ACC112 (cell line): ENCODE measurements around the gene SLC37A2.
"Not testable (repeated sequence)": the region's sequence is repeated elsewhere in the genome, so short reads cannot be mapped to it uniquely, and the experiment has no call there.

ENCODE experiments used
- H2AFZ ChIP-seq: fragments of 200-600 bp; sonication (generic); one replicate; pipeline ENCODE4 v1.6.0; 2017; ENCODE audit warnings: antibody characterized with exemption, low read length; ENCODE audit not compliant: unreplicated experiment
- H3K27ac ChIP-seq: fragments of 200-600 bp; sonication (generic); 2 replicates; pipeline ENCODE4 v1.5.1; 2014; ENCODE audit warnings: low read depth, mild to moderate bottlenecking, antibody characterized with exemption, low read length, moderate library complexity
- H3K27me3 ChIP-seq: fragments of 200-600 bp; sonication (generic); 2 replicates; pipeline ENCODE4 v1.6.1; 2014; ENCODE audit warnings: mild to moderate bottlenecking, antibody characterized with exemption, low read length, moderate library complexity, mixed read lengths; ENCODE audit not compliant: insufficient read depth
- H3K36me3 ChIP-seq: fragments of 200-600 bp; sonication (generic); 2 replicates; pipeline ENCODE4 v1.6.1; 2016; ENCODE audit warnings: mild to moderate bottlenecking, antibody characterized with exemption, low read length, moderate library complexity, mixed read lengths; ENCODE audit not compliant: insufficient read depth
- H3K4me1 ChIP-seq: fragments of 200-600 bp; sonication (generic); one replicate; pipeline ENCODE4 v1.6.1; 2016; ENCODE audit warnings: low read length, mixed read lengths; ENCODE audit not compliant: insufficient read depth, unreplicated experiment, control insufficient read depth
- H3K4me3 ChIP-seq: fragments of 200-600 bp; sonication (generic); 2 replicates; pipeline ENCODE4 v1.5.1; 2014; ENCODE audit warnings: mild to moderate bottlenecking, low read depth, low read length
- H3K79me2 ChIP-seq: fragments of 200-600 bp; sonication (generic); one replicate; pipeline ENCODE4 v1.6.0; 2016; ENCODE audit warnings: low read length; ENCODE audit not compliant: control insufficient read depth, unreplicated experiment, insufficient read depth

SLC37A2 gene

DNA sequence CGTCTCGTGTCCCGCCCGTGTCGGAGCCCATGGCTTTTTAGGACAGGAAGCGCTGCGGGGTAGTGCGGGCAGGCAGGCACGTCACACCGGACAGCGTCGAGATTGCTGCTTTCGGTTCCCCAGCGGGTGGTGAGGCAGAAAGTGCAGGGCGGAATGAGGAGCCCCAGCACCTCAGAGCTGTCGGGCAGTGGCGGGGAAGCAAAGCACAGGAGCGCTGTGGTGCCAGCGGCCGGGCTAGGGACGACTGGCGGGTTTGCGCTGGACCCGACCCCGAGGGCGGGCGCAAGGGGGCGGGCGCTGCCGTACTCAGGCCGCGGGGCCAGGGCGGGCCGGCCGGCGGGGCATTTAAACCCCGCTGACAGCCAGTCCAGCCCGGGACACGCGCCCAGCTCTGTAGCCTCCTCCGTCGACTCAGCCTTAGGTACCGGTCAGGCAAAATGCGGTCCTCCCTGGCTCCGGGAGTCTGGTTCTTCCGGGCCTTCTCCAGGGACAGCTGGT lies at the start of gene SLC37A2:
Gene SLC37A2 (plus strand): TSS at position 375 of the 498 bp plus-strand sequence. CDS start 63 bp downstream, at position 438.
- H3K79me2 ChIP-seq, result peaks cover 3% of the 10 kb centered on the region
- H3K27me3 ChIP-seq, result no peaks in the 10 kb centered on the region
- peak within 1 kb of the TSS; percentile 95 for H3K4me3 ChIP-seq
- H3K27ac ChIP-seq, result no peak within 1 kb of the TSS
- no peaks in the 10 kb centered on the region for H3K36me3 ChIP-seq
- peaks cover 3% of the 10 kb centered on the region for H3K4me1 ChIP-seq
- H2AFZ ChIP-seq, result peak within 1 kb of the TSS; percentile 81

DNA sequence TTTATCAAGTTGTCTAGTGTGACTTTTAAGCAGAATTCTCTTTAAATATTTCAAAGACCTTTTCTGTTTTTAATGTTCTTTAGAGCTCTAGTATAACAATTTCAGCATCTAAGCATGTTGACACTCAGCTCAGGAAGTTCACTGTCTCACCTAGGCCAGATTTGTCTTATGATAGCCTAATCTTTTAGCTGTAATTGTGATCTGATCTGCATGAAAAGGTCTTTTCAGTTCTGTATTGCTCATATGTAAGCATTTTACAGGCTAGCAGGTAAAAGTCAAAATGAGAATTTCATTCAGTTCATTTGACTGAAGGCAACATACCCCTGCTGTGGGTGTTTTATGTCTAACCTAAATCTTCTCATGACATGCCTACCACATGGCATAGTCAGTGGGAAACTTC lies 46.7 kb upstream of the SLC37A2 start:
- Histone ChIP-seq H3K27ac (no peak overlapping the region), H3K36me3 (peaks cover 5% of the 10 kb centered on the region; the same call in 1 of the 2 replicates), H2AFZ (no peak overlapping the region), H3K79me2 (no peaks in the 10 kb centered on the region), H3K4me1 (no peaks in the 10 kb centered on the region), H3K27me3 (no peaks in the 10 kb centered on the region), H3K4me3 (no peak overlapping the region)

DNA sequence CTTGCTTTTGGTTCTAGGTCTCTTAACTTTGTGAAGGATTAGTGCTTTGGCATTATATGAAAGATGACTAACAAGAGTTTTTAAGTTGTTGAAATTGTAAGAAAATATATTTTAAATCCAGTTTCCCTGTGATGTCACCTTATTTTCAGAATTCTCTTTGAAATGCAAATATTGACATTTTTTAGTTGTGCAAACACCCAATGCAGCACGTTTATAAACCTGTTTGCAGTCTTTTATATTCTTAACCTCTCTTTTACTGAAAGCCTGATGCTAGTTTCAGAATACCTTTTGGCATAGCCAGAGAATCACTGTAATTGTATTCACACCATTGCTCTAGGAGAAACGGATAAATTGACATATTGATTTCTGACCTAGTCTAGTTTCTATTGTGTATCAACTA lies 42.8 kb upstream of the SLC37A2 start:
- Histone ChIP-seq H3K4me1 (no peaks in the 10 kb centered on the region), H3K36me3 (no peaks in the 10 kb centered on the region), H3K27me3 (no peaks in the 10 kb centered on the region), H2AFZ (no peak overlapping the region), H3K4me3 (no peak overlapping the region), H3K27ac (no peak overlapping the region), H3K79me2 (no peaks in the 10 kb centered on the region)

DNA sequence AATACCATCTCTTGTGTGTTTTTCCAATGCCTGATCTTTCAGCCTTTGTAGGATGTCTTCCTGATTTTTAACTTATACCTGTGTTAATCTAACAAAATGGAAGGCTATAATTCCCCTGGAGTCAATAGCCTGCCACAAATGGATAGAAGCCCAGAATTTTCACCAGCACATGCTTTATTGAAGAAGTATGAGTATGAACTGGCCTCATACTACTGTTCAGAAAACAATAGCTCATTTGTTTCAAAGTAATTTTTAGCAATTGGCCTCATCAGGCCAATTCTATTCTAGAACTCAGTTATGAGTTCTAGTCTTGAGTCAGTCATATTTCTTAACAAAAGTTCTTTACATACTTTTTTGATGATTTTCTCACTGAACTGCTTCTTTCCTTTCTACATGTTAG lies 40.6 kb upstream of the SLC37A2 start:
- no peak overlapping the region for H3K27ac ChIP-seq
- H3K27me3 ChIP-seq, result no peaks in the 10 kb centered on the region
- no peak overlapping the region for H2AFZ ChIP-seq
- no peak overlapping the region for H3K4me3 ChIP-seq
- H3K79me2 ChIP-seq, result no peaks in the 10 kb centered on the region
- no peaks in the 10 kb centered on the region for H3K36me3 ChIP-seq
- H3K4me1 ChIP-seq, result no peaks in the 10 kb centered on the region

DNA sequence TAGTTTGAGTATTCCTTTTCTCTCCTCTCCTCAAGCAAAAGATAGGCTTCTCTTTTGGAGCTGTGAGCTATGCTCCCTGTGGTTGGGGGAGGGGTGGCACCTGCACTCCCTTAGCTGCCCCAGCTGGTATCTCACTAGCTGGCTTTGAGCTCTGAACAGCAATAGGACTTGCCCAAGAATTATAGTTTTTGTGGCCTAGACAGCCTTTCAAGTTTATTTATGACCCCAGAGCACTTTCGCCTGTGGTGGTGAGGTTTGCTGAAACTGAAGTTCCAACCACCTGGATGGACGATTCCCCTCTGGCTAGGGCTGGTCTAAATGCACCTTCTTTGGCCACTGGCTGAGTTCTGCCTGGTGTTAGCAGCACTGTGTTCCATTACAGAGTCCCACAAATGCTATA lies 37.1 kb upstream of the SLC37A2 start:
- H3K27ac ChIP-seq, result no peak overlapping the region
- H3K4me1 ChIP-seq, result no peaks in the 10 kb centered on the region
- no peaks in the 10 kb centered on the region for H3K79me2 ChIP-seq
- H3K4me3 ChIP-seq, result no peak overlapping the region
- H3K36me3 ChIP-seq, result no peaks in the 10 kb centered on the region
- no peak overlapping the region for H2AFZ ChIP-seq
- no peaks in the 10 kb centered on the region for H3K27me3 ChIP-seq

DNA sequence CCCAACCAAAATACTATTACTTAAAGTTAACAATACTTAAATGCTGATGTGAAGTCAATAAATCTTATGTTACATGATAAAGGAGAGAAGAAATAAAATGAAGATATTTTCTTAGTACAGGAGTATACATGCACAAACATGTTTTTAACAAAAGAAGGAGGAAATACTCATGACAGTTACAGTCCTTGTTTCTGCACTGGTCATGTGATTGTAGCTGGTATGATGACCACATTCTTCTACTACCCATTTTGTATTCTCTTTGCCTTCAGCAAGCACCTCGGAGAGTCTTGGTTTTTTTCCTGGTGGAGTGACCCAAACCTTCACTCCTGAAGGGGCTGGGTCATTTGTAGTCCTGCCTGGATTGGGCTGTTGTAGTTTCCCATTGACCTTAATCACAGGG lies 33.7 kb upstream of the SLC37A2 start:
- H3K4me1 ChIP-seq, H2AFZ ChIP-seq, H3K27ac ChIP-seq, H3K79me2 ChIP-seq, H3K36me3 ChIP-seq, H3K4me3 ChIP-seq, H3K27me3 ChIP-seq: not testable (repeated sequence)

DNA sequence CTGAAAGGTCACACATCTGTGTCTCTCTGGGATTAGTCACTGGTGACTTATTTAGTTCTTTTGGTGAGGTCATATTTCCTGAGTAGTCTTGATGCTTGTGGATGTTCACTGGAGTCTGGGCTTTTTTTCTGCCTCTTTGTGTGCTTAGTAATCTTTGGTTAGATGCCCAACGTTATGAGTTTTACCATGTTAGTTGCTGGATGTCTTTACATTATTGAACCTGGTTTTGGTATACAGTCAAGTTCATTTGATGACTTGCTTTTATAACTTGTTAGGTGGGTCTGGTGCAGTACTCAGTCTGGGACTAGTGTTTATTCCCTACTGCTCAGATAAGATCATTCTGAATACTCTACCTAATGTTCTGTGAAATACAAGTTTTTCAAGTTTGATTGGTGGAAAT lies 26.2 kb upstream of the SLC37A2 start:
- no peaks in the 10 kb centered on the region for H3K36me3 ChIP-seq
- no peak overlapping the region for H3K4me3 ChIP-seq
- H3K27me3 ChIP-seq, result no peaks in the 10 kb centered on the region
- peak overlapping the region; percentile 2; the same call in 1 of the 2 replicates for H3K27ac ChIP-seq
- no peak overlapping the region for H2AFZ ChIP-seq
- H3K4me1 ChIP-seq, result peaks cover 7% of the 10 kb centered on the region
- H3K79me2 ChIP-seq, result no peaks in the 10 kb centered on the region

DNA sequence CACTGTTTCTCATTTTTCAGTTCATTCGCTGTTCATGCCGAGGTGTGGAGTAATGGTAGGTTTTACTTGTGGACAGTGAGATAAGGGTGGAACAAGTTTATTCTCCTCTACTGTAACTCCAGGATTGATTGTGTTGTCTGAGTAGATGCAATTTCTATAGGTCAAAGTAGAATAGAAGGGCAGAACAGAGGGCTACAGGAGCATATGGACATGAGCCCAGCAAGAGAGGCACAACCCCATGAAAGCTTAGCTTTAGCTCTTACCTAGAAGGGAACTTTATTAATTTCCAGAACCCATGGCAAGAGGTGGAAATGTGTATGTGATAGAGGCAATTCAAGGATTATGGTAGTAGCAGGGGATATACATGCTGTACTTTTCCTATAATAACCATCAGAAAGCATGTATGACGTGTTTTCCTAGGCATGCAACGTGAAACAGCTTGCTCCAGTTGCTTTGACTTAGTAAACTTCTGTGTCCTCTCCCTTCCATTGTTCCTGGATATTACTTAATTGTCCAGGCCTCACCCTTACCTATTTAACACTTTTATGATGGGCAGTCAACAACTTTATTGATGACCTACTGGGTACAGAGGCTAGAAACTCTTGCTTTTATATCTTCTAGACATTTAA lies 13.8 kb upstream of the SLC37A2 start:
- Histone ChIP-seq H3K27me3 (no peaks in the 10 kb centered on the region), H3K27ac (no peak overlapping the region), H2AFZ (no peak overlapping the region), H3K36me3 (no peaks in the 10 kb centered on the region), H3K4me3 (no peak overlapping the region), H3K79me2 (no peaks in the 10 kb centered on the region), H3K4me1 (no peaks in the 10 kb centered on the region)

DNA sequence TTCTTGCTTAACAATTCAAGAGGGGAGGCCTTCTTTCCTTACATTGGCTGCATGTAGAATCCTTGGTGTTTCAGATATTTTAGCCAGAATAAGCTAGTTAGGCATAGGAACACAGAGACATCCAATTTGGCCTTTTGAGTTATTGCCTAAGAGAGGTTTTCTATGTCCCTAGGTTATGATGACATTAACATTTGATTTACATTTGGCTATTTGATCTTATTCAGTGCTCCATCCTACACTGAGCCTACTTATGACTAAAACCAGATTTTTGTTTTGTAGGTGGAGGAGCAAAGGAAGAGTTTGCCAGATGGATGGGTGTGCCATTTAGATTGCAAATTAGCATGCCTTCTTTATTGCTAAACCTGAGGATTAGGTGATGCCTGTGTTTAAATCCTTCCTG lies 11.1 kb upstream of the SLC37A2 start:
- H3K4me3 ChIP-seq, result no peak overlapping the region
- H3K36me3 ChIP-seq, result no peaks in the 10 kb centered on the region
- no peaks in the 10 kb centered on the region for H3K79me2 ChIP-seq
- H3K4me1 ChIP-seq, result no peaks in the 10 kb centered on the region
- H3K27ac ChIP-seq, result no peak overlapping the region
- no peak overlapping the region for H2AFZ ChIP-seq
- no peaks in the 10 kb centered on the region for H3K27me3 ChIP-seq

DNA sequence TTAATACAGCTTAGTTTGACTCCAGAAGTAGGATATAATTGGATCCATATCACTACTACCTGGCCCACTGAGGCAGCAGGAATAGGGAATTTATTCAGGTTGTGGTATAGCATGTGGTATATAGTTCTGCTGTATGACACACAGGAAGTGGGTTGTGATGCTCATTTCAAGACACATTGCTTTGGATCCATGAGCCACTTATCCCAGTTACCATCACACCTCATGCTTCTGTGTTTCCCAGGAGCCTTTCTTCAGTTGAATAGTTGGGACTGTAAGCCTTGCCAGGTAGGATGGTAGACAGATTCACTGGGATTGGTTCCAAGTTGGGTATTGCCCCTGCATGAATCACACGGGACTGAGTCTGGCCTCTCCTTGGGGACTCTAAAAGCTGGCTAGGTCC lies 9.9 kb upstream of the SLC37A2 start:
- H3K79me2 ChIP-seq, result no peaks in the 10 kb centered on the region
- H3K4me3 ChIP-seq, result no peak overlapping the region
- H3K27ac ChIP-seq, result no peak overlapping the region
- H3K27me3 ChIP-seq, result no peaks in the 10 kb centered on the region
- H3K36me3 ChIP-seq, result no peaks in the 10 kb centered on the region
- H3K4me1 ChIP-seq, result no peaks in the 10 kb centered on the region
- no peak overlapping the region for H2AFZ ChIP-seq

DNA sequence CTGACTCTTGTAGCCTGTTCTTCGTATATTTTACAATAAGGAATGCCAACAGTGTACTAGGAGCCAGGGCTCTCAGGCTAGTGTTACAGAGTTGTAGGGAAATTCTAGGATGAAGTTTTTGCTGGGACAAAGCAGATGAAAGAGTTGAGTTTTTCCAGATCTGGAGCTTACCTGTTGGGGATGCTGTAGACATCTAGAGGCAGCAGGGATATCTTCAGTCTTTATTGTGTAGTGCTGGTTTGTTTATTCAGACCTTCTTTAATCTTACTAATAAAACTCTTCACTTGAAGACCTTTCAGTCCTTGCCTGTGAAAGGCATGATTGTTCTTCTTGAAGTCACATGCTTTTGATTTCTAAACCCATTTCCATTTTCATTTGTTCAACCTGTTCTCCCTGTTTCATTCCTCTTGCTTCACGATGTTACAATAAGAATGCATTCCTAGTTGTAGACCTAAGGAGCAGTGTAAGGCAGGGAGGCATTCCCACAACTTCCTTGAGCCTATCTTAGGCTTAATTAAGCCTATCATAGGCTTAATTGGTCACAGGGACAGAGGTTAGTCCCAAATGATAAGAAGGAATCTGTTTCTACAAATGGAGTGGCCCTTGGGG lies 7.9 kb upstream of the SLC37A2 start:
- no peak overlapping the region for H2AFZ ChIP-seq
- H3K79me2 ChIP-seq, result no peaks in the 10 kb centered on the region
- H3K4me1 ChIP-seq, result no peaks in the 10 kb centered on the region
- H3K36me3 ChIP-seq, result no peaks in the 10 kb centered on the region
- no peak overlapping the region for H3K4me3 ChIP-seq
- H3K27me3 ChIP-seq, result no peaks in the 10 kb centered on the region
- no peak overlapping the region for H3K27ac ChIP-seq
